M059J (cell line): ENCODE results near the gene INTS7. TPM values are rescaled to one million over a fixed set of nuclear protein-coding genes. Genes with fewer than 3 reads are reported as not detected.
A peak's percentile ranks its signal among the peaks of the same experiment; 100 is the strongest.
"Not testable (repeated sequence)": the region's sequence is repeated elsewhere in the genome, so short reads cannot be mapped to it uniquely, and the experiment has no call there.

ENCODE experiments used
- DNase-seq: peaks from one replicate; pipeline ENCODE4 v3.0.0-alpha.2; 2012; ENCODE audit warnings: low read depth
- total RNA-seq: library from RNA; depleted of rRNA; stranded (reverse); fragments of >200 nt; shearing (Covaris generic); gene quantifications from 2 replicates; pipeline ENCODE4 v1.2.3, GENCODE V29; 2014

Gene INTS7
- total RNA-seq, 1 experiment from 2014 or later: 36.5 TPM

DNA sequence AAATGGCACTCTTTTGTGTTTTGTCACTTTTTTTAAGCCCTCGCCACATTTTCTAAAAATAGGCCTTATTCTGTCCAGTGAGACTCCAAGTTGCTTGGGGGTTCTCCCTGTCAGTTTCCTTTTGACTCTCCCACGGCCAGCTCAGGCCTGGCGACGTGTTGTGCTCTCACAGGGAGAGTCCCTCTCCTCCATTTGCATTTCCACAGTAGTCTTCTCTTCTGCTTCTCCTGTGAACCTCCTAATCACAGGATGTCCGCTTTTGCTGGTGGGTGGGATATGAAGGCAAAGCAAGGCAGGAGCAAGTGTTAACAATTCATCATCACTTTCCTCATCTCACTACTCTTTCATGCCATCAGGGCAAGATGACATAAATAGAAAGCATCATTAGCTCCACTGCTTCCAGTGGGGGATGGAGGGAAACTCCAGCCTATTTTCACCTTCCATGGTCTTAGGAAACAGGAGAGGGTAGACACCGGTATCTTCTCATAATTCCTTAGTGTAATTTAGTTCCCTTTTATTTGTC is 99.8 kb downstream of the INTS7 start:
- no peak for DNase-seq

DNA sequence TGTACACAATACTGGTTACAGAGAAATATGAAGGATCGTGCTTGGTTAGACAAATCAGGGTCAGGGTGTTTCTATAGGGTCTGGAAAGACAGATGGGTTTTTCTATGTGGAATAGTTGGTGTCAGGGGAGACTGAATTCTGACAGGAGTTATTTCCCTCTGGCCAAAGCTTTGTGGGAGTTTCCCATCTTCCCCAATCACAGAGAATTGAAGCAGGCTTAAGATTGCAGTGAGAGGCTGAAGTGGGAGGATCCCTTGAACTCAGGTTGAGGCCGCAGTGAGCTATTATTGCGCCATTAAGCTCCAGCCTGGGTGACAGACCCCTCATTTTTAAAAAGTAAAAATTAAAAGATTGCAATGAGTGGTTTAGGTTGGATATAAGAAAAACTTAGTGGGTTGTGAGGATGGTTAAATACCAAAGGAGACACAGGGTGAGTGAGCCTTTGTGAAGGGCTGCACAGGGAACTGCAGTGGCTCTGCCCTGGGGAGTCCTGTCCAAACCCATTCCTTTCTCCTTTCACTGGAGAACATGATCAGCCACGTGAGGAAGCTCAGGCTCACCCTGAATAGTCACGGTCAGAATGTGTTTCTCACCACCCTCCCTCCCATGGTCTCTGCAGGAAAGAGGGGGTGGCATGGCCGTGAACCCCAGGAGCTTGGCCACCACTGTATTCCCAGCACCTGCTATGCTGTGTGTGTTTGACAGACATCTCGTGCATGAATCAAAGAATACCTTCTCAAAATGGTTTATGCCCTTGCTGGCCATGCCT is 101.2 kb downstream of the INTS7 start:
- no peak for DNase-seq

DNA sequence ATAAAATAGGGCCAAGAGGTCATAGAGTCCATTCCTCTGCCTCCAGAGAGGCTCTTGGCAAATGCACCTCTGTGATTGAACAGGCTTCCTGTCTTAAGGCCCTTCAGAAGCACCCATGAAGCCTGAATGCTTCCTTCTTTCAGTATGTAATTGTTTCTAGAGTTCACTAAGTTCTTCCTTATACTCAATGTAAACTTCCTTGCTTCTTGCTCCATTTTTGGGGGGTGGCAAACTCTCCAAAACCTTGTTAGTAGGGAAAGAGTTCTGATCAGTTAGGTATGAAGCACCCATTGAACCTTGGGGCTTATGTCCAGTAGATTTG is 102.5 kb downstream of the INTS7 start:
- no peak for DNase-seq

DNA sequence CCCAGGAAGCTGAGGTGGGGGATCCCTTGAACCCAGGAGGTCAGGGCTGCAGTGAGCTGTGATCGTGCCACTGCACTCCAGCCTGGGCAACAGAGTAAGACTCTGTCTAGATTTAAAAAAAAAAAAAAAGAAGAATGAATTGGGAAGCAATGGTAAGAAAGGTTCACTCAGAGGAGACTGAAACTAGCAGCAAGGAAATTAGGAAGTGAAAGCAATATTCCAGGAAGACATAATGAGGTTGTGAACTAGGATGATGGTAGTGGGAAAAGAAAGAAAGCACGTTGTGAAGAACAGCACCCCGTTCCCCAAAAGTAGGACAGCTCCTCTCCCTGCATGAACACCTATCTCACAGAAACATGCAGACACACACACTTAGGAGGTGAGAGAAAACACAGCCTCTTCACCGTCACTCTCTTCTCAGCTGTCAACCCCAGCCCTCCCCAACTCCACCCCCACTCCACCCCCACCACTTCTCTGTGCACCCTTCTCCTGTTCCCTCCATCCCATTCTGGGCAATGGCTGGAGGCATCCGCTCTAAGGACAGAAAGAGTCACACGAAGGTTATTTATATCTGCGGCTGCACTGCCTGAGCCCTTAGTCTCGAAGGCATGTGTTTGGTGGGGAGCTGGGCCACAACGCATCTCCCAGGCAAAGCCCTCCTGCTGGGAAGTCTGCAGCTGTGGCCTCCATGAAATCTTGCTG is 103.0 kb downstream of the INTS7 start:
- DNase-seq: no peak

DNA sequence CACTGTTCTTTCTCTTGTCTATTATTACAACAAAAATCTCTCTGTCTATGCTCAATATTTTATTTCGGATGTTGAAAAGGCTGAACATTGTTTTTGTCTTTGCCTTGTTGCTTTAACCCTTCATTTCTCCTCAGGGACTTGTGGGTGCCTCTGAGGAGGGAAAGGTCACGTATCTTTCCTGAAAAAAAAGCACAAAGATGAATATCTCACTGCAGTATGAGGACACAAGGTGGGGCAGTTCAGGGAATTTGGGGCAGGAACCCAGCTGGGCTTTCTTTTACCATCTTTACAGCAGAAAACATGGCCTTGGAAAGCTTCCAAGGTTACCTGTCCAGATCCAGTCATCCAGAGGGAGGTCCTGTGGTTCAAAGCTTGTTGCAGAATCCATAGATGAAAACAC is 105.7 kb downstream of the INTS7 start:
- DNase-seq: no peak

DNA sequence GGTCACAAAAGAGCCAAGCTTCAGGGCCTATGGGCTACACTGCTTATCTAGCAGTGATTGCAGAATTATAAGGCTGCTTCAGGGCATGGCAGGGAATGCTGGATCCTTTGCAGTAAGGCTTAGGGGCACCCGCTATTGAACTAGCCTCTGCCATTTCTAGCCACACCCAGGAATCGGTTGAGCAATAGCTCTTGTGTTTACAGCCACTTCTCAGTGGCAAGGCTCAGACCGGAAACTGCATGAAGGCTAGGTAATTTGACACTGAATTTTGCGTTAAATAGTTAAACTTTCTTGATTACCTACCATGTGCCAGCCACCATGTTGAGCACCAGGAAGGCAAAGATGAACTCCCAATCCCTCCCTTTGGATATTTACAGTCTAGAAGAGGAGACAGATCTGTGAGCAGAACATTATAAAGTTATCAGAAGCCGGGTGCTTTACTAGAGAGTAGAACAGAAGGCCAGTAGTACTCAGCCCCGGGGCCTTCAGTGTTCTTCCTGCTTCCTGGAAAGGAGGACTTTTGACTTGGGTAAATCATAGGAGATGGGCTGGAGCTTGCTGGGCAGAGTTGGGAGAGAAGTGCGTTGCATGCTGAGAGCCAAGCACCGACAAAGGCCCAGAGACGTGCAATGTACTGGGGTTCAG is 106.2 kb downstream of the INTS7 start:
- peak; percentile 61 for DNase-seq

DNA sequence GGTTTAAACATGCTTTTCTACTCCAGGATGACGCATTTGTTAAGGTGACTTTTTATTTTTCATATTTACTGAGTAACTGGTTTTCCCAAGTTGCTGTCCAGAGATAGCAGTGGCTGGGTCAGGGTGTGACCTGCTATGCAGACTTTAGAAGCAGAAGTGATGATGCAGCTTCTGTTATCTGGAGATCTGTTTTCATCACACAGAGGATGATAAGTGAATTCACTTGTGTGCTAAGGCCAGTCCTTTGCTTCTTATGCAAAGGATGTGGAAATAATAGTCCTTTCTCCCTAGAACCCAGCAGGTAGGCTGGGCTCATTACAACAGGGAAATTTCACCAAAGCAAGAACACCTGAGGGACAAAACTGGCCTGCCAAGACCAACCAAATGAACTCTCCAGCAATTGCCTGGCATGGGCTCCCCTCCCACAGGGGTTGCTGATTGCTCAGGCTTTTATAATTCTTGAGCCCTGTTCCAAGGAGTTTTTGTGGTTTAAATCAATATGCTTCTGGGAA is 107.0 kb downstream of the INTS7 start:
- DNase-seq: no peak

DNA sequence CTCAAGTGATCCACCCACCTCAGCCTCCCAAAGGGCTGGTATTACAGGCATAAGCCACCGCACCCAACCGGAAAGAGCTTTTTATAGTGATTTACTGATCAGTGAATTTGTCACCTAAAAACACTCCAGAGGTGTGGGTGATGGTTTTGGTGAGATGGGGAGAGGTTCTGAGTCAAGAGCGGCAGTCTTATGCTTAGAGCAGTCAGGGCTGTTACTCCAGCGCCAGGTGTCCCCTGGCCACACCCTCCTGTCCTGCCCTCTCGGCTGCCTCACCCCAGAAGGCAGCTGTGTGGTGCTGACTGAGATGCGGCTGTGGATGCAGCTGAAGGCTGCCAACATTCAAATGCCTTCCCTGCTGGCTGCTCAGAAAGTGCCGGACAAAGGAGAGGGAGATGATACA is 110.3 kb downstream of the INTS7 start:
- DNase-seq: no peak

DNA sequence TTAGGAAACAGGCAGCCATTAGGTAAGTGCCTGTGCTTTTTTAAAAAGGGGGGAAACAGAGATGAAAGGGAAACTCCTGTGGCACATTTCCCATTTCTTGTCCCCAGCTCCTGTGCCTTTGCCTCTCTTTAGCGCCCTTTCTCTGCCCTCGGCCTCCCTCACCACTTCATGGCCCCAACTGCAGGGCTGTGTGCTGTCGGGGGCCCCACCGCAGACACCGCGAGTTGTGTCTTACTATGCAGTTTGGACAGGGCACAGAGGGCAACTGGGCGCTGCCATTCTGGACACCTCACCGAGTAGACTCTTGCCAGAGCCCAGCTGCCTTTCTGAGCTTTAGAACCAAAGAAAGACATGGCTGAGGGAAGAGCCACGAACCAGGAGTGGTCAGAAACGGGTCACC is 111.1 kb downstream of the INTS7 start:
- DNase-seq: no peak

DNA sequence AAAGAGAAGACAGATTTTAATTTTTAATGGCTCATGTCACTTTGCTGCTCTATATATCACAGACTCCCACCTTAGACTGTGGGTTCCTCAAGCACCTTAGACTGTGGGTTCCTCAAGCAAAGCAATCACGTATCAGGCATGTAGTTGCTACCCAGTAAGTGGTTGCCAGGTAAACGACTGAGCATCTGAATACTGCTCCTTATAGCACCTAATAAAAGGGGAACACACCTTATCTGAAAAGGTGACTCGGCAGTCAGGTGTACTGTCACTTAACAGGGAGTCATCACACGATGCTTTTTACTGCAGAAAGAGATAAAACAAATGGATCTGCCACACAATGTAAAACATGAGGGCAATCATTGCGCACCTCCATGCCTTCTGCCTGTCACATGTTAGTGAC is 112.3 kb downstream of the INTS7 start:
- DNase-seq: no peak

DNA sequence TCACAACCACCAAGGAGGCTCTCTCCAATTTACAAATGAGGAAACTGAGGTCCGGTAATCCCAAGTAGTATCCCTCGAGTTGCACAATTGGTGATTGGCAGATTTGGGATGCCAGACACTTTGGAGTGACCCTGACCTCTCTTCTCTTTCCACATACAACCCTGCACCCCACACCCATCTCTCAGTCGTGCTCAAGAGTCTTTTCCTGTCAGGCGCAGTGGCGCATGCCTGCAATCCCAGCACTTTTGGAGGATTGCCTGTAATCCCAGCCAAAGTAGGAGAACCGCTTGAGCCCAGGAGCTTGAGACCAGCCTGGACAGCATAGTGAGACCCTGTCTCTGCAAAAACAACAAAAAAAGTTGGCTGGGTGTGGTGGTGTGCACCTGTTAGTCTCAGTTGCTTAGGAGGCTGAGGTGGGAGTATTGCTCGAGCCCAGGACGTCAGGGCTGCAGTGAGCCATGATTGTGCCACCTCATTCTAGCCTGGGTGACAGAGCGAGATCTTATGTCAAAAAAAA is 113.7 kb downstream of the INTS7 start:
- DNase-seq: no peak

DNA sequence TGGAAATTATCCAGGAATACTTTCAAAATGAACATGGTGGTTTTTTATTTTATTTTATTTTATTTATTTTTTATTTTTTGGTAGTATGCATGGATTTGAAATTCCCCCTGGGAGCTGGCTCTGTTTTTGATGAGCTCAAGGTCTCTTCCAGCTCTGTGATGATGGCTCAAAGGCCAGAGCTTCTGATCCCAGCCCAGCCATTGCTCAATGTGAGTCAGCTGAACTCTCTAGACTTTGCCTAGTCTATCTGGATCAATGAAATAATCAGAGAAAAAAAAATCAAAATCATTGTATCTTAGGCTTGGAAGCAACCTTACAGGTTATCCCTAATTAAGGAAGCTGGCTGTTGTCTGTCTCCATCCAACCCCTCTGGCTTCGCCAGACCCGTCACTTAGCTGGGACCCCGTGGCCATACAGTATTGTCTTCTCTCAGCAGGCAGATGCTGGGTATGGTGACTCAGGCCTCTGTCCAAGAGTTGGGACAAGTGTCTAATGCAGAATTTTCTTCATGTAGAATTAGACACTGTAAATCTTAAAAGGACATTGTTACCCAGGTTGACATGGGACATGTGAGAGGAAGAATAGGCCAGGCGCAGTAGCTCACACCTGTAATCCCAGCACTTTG is 114.6 kb downstream of the INTS7 start:
- DNase-seq: no peak

DNA sequence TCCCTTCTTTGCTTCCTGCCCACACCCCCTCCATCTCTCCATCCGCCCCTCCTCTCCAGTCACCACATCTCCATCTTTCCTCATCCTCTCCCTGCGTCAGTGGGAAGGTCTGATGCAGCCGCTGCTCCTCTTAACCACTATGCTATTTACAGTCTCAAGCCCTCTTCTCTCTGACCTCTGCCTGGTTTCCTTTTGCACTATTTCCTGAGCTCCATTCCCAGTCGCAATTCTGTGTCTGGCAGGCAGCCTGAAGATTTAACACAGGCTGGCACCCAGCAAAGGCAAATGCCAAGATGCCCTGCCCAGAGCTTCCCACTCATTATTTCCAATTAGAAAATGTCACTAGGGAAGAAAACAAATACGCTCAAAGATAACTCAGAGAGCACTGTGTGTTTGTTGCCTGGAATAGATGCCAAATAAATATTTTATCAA is 115.2 kb downstream of the INTS7 start:
- peak; percentile 75 for DNase-seq

DNA sequence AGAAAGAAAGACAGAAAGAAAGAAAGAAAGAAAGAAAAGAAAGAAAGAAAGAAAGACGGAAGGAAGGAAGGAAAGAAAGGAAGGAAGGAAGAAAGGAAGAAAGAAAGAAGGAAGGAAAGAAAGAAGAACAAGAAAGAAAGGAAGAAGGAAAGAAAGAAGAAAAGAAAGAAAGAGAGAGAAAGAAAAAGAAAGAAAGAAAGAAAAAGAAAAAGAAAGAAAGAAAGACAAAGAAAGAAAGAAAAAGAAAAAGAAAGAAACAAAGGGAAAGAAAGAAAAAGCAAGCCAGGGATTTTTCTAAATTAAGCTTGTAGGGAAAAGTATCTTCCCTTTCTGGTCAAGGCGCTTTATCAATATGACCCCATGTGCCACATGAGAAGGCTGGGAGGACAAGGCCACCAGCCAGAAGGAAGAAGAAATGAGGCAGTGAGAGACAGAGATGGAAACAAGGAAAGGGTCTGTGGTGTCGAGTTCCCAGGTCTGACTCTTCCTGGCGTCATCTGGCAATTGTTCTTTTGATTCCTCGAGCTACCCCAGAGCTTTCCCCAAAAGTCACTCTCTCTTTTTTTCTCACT is 116.4 kb downstream of the INTS7 start:
- no peak for DNase-seq

DNA sequence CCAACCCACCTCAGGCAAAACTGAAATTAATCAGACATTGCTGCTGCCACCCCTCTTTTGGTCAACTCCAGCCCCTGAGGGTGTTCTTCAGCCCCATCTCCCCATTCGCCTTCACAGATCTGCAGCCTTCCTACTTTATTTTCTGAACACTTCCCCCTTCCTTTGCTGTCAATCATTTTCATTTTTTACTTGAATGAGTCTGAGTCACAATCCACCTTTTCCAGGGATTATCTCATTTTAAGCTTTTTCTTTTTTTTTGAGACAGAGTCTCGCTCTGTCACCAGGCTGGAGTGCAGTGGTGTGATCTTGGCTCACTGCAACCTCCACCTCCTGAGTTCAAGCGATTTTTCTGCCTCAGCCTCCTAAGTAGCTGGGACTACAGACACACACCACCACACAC is 118.9 kb downstream of the INTS7 start:
- DNase-seq: not testable (repeated sequence)

DNA sequence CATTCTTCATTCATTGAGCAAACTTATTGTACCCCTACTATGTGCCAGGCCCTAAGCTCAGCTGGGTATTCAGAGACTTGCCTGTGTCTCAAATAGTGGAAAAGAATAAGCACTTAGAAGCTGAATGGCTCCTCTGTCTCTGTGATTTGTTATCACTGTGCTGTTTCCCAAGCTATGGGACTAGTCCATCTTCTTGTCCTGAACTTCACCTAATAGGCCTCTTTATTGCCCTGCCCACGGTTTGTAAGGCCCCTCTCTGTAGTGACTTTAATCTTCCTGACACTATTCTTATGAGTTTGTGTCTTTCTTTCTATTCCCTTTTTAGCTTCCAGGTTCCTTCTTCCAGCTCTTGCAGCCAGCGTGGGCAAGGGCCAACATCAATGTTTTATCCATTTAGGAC is 119.4 kb downstream of the INTS7 start:
- no peak for DNase-seq

DNA sequence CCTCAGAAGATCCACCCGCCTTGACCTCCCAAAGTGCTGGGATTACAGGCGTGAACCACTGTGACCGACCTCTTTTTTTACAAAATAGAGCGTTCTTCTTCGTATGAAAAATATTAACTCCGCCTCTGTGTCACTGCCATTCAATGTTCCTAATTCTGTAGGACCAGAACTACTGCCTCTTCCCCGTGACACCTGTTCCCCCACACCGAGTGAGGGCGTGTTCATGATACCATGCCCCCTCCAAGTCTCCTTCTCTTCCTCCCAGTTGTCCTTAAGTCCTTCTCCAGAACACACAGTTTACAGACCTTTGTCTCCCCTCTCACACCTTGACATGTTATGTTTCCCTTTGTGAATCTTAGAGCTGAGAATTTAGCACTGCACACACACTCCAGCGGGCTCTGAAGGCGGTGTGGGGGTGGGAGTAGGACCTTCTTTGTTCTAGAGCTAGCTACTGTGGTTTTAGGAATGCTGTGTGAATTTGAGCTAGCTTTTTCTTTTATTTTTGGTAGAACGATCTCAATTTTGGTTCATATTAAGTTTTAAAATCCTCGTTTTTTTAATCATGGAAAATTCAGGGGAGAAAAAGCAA is 122.4 kb downstream of the INTS7 start:
- DNase-seq: no peak

DNA sequence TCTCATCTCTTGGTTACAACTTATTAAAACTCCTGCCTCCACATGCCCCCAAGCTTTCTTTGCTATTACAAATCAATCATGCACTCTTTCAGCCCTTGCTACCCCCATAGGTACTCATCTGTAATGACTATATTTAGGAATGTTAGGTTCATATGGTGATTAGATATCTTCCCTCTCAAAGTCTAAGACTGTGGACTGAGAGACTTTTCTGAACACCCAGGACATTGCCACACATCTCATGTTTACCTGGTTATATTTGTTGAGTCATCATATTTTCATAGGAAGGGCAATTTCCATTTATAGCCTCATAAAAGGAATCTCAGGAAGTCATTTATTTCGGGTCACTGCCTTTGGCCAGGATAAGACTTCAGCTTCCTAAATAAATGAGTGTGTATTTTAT is 123.3 kb downstream of the INTS7 start:
- peak; percentile 84 for DNase-seq

DNA sequence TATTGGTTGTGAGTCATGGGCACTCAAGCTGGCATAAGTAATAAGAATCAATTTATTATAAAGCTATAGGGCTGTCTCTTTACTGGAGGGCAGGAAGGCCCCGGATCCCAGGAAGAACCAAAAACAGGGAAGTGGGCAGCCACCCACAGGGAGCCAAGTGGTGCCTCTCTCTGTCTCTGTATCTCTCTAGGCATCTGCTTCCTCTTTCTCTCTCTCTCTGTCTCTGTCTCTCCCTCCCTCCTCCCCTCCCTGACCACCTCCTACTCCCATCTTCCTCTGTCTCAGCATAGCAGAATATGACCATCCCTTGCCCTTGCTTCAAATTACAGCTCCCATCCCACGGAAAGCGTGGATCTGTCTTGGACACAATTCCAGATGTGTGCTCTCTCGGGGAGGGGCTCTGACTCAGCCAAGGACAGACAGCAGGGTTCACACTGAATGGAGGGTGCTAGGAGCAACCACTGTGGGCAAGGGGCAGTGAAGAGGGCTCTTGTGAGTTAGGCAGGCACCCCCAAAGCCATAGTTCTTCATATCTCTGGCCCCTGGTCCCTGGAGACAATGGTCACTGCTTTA is 124.4 kb downstream of the INTS7 start:
- no peak for DNase-seq

DNA sequence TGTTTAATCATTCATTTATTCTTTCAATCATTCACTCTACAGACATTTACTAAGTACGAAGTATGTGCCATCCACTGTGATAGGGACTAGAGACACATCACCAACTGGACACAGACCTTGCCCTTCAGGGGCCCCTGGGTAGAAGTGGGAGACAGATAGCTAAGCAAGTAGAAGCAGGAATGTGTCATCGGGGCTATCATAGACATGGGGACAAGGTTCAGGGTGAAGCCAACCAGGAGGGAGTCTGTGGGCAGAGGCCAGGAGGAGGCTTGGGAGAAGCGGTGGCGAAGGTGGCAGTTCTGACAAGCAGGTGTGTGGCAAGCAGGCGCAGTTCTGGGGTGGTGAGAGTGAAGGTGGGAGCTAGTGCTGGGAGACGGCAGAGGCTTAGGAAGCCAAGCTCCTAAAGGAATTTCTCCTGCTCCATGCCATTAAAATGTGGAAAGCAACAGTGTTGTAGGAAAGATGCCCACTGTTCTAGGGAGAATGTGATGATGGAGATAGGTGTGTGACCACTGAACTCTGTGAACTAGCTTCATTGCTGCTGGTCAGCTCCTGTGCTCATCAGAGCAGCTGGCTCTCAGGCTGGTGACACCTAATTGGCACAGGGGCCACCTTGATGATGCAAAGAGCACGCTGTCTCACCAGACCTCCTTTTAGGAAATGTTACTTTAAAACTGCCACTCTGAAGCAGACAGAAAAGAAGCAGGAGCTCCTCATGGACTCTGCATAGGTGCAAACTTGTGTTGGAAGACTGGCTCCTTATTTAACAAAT is 125.1 kb downstream of the INTS7 start:
- no peak for DNase-seq
